ENCODE results near the gene USP49.
"Not testable (repeated sequence)": the region's sequence is repeated elsewhere in the genome, so short reads cannot be mapped to it uniquely, and the experiment has no call there.

- TF ChIP-seq CTCF (IDR thresholded peaks at IDR 0.05); SIN3A (IDR thresholded peaks at IDR 0.05; ENCODE audit: borderline replicate concordance, low read depth, low read length); POLR2AphosphoS5 (IDR thresholded peaks at IDR 0.05; ENCODE audit: low read depth, low read length); TAF1 (IDR thresholded peaks at IDR 0.05; ENCODE audit: borderline replicate concordance, low read depth, low read length); REST (IDR thresholded peaks at IDR 0.05; ENCODE audit: low read depth, low read length); YY1 (IDR thresholded peaks at IDR 0.05; ENCODE audit: low read depth); RAD21 (IDR thresholded peaks at IDR 0.05; ENCODE audit: low read length); RCOR1 (IDR thresholded peaks at IDR 0.05; ENCODE audit: low read length); EP300 (IDR thresholded peaks at IDR 0.05; ENCODE audit: borderline replicate concordance in 1 of 2, low read depth in 1 of 2, low read length in 1 of 2); RXRA (IDR thresholded peaks at IDR 0.05; ENCODE audit: borderline replicate concordance, low read depth); RFX5 (IDR thresholded peaks at IDR 0.05; ENCODE audit: low read length); EZH2phosphoT487 (IDR thresholded peaks at IDR 0.05; ENCODE audit: borderline replicate concordance, low read depth); FOXJ3 (CRISPR knock-in tag; IDR thresholded peaks at IDR 0.05); CHD2 (IDR thresholded peaks at IDR 0.05; ENCODE audit: low read length, partially characterized antibody): not testable (repeated sequence)
Measured at GRCh38 chr6:41811946-41812345, 83.2 kb downstream of the USP49 start.
